Sigmoid colon (tissue), 7 donors: ENCODE data around the gene MCHR1. TPM values are rescaled to one million over a fixed set of nuclear protein-coding genes. Genes with fewer than 3 reads are reported as not detected.

Experiments
- DNase-seq: peaks from one replicate; pipeline ENCODE4 v3.0.0-alpha.2; 2019
- H3K27ac ChIP-seq, 4 donors: fragments of 200-600 bp; sonication (generic); one replicate each; pipeline ENCODE4 v1.5.1; 2016 to 2019; ENCODE audit warnings: mild to moderate bottlenecking in 1 of 4
- H3K27me3 ChIP-seq, 3 donors: fragments of 200-600 bp; sonication (generic); one replicate each; pipeline ENCODE4 v1.5.1; 2019; ENCODE audit warnings: mild to moderate bottlenecking in 1 of 3
- H3K36me3 ChIP-seq, 4 donors: fragments of 200-600 bp; sonication (generic); one replicate each; pipeline ENCODE4 v1.5.1; 2016 to 2019
- H3K4me1 ChIP-seq, 4 donors: fragments of 200-600 bp; sonication (generic); one replicate each; pipeline ENCODE4 v1.5.1; 2017 to 2019
- H3K4me3 ChIP-seq, 4 donors: fragments of 200-600 bp; sonication (generic); one replicate each; pipeline ENCODE4 v1.5.1; 2017 to 2019; ENCODE audit warnings: mild to moderate bottlenecking in 2 of 4, moderate library complexity in 1 of 4
- H3K9me3 ChIP-seq, 4 donors: fragments of 200-600 bp in 3 of 4; sonication (generic) in 3 of 4; one replicate each; pipeline versions ENCODE4 v1.5.1 to v1.6.1; 2013 to 2019
- CTCF ChIP-seq, 4 experiments: fragments of 450-650 bp in 3 of 4; fragments of 200-600 bp in 1 of 4; IDR thresholded peaks; one replicate each; pipeline ENCODE4 v1.5.1; 2016 to 2019; ENCODE audit warnings: antibody characterized with exemption in 4 of 4, mild to moderate bottlenecking in 3 of 4, moderate library complexity in 2 of 4
- EP300 ChIP-seq, 4 donors: sonication (generic); formaldehyde crosslinking; IDR thresholded peaks; one replicate each; pipeline ENCODE4 v1.6.1; 2017; ENCODE audit warnings: antibody characterized with exemption in 4 of 4
- POLR2A ChIP-seq, 2 donors: fragments of 450-650 bp; IDR thresholded peaks; one replicate each; pipeline ENCODE4 v1.6.1; 2016; ENCODE audit warnings: antibody characterized with exemption in 2 of 2, mild to moderate bottlenecking in 2 of 2, moderate library complexity in 2 of 2
- POLR2AphosphoS5 ChIP-seq, 4 donors: sonication (generic); formaldehyde crosslinking; IDR thresholded peaks; one replicate each; pipeline ENCODE4 v1.6.1; 2017; ENCODE audit warnings: antibody characterized with exemption in 4 of 4
- WGBS, 2 donors: extraction: QIAGEN DNeasy Blood & Tissue Kit; methylation state at CpG; one replicate each; pipeline ENCODE4 v1.1.7; 2013; 5-methylcytosine and 5-hydroxymethylcytosine counted together
- intact Hi-C: fragments of 100-400 bp; cut with DNase I; formaldehyde crosslinking; loops from one replicate; pipeline ENCODE4 v1.15.1; 2023
- polyA plus RNA-seq, 3 donors: library from polyadenylated mRNA; stranded (reverse); fragments of 200-250 nt; gene quantifications; one replicate each; pipeline ENCODE4 v1.2.3, GENCODE V29; 2013
- total RNA-seq, 4 donors: library from RNA; depleted of rRNA; stranded (reverse); fragments of >200 nt; gene quantifications; one replicate each; pipeline ENCODE4 v1.1.0, GENCODE V29; 2016
- donor health status: healthy with polysubstance abuse.
- donor health status: Bipolar disorder and iron deficiency.
- donor health status: healthy.

Gene MCHR1
- total and polyA plus RNA-seq, 7 donors, result 0.28 to 0.60 (median 0.44) TPM; not detected in 4

GRCh38 chr22:40635043-40635939 is 44.0 kb upstream of the MCHR1 start:
- peak; percentile 78 for DNase-seq
- no peak for TF ChIP-seq POLR2AphosphoS5 (IDR thresholded peaks at IDR 0.05)
- no peak for TF ChIP-seq CTCF (IDR thresholded peaks at IDR 0.05)
- TF ChIP-seq EP300 (IDR thresholded peaks at IDR 0.05), result no peak
- TF ChIP-seq POLR2A (IDR thresholded peaks at IDR 0.05), result no peak
- no peaks in the 10 kb centered on the region for H3K27me3 ChIP-seq
- H3K9me3 ChIP-seq, result no peaks in the 10 kb centered on the region
- peak overlapping the region; percentile 86 to 95 (median 90) for H3K4me3 ChIP-seq
- H3K36me3 ChIP-seq, result no peaks in the 10 kb centered on the region
- intact Hi-C loops, result loop anchor here (5.0 kb wide), 2 partner anchors 128 to 263 kb away; partner anchors contain the start of gene SGSM3
- peaks cover 0 to 47% (median 38%) of the 10 kb centered on the region in 4 donors for H3K4me1 ChIP-seq
- 32 to 49% methylated on average over 21 of the region's 21 CpGs for WGBS, 2 donors
- H3K27ac ChIP-seq, result peak overlapping the region; percentile 85 to 95 (median 92)

GRCh38 chr22:40635940-40636379 is 43.3 kb upstream of the MCHR1 start:
- intact Hi-C loops, result loop anchor here (5.0 kb wide), 2 partner anchors 129 to 264 kb away; partner anchors contain the start of gene SGSM3
- Histone ChIP-seq H3K36me3 (no peaks in the 10 kb centered on the region), H3K27ac (peak overlapping the region; percentile 85 to 95 (median 92)), H3K27me3 (no peaks in the 10 kb centered on the region), H3K4me3 (peak overlapping the region; percentile 86 to 95 (median 90)), H3K9me3 (no peaks in the 10 kb centered on the region), H3K4me1 (peaks cover 0 to 47% (median 38%) of the 10 kb centered on the region in 4 donors)
- TF ChIP-seq CTCF (IDR thresholded peaks at IDR 0.05) (no peak), POLR2A (IDR thresholded peaks at IDR 0.05) (no peak), EP300 (IDR thresholded peaks at IDR 0.05) (no peak), POLR2AphosphoS5 (IDR thresholded peaks at IDR 0.05) (no peak)
- 1% methylated on average over 31 of the region's 31 CpGs for WGBS, 2 donors
- peak; percentile 71 for DNase-seq

DNA sequence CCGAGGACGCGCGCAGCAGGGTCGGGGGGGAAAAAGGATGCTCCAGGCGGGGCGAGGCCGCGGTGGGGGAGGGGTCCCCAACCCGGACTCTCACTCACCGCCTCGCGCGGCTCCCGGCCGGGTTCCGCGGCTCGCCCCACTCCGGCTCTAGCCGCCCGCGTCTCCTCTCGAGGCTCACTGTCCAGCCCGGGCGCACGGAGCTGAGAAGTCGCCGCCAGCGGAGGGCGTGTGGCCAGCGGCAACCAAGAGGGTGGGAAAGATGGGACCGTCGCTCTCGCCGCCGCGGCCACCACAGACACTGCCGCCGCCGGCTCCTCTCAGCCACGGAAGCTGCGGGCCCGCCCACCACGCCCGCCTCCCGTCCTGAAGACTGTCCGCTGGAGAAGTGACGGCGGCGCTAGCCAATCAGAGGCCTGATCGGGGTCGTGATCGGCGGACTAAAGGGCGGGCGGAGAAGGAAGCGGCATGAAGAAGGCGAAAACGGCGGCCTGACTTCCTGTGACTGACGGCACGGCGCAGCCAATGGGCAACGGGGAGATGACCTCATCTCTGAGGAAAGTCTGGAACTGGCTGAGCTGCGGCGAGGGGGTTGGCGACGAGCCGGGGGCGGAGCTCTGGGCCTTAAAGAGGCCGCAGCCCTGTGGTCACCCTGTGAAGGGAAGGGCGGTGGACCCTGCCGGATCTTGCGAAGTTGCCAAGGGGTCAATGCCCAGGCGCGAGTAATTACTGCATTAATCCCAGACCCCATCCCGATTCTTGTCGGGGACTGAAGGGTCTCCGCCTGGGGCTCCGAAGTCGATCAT is 42.7 kb upstream of the MCHR1 start, which contains the start of gene MRTFA:
MRTFA (minus strand) TSS at position 340 of the 803 bp plus-strand sequence.
- intact Hi-C loops, result loop anchor here (5.0 kb wide), 2 partner anchors 129 to 264 kb away; partner anchors contain the start of gene SGSM3

More for the DNA sequence above, 42.7 kb upstream of the MCHR1 start, which contains the start of gene MRTFA:
- H3K27ac ChIP-seq, result peak within 1 kb of the TSS; percentile 85 to 95 (median 92)
- no peaks in the 10 kb centered on the region for H3K36me3 ChIP-seq
- H3K4me1 ChIP-seq, result peaks cover 0 to 43% (median 33%) of the 10 kb centered on the region in 4 donors
- peak; percentile 100 for DNase-seq
- H3K4me3 ChIP-seq, result peak within 1 kb of the TSS; percentile 86 to 95 (median 90)
- TF ChIP-seq CTCF (IDR thresholded peaks at IDR 0.05), result no peak
- peak; percentile 98 to 99 (median 99) for TF ChIP-seq POLR2AphosphoS5 (IDR thresholded peaks at IDR 0.05)
- TF ChIP-seq EP300 (IDR thresholded peaks at IDR 0.05), result peak in 1 of 4 donors; percentile 33
- TF ChIP-seq POLR2A (IDR thresholded peaks at IDR 0.05), result peak; percentile 94 to 96
- H3K9me3 ChIP-seq, result no peaks in the 10 kb centered on the region
- WGBS, 2 donors, result 0 to 1% methylated on average over 82 of the region's 82 CpGs
- no peaks in the 10 kb centered on the region for H3K27me3 ChIP-seq
